Cardiac muscle cell (in vitro differentiated cells and primary cell): ENCODE results near the gene OR2Y1. TPM values are rescaled to one million over a fixed set of nuclear protein-coding genes. Genes with fewer than 3 reads are reported as not detected.

Source experiments
- DNase-seq, 2 donors: peaks; one replicate each; pipeline versions ENCODE4 v3.0.0 to v3.0.0-alpha.2; 2010 to 2017; ENCODE audit warnings: low read depth in 1 of 2, low spot score in 1 of 2
- H3K27ac ChIP-seq: fragments of 200-600 bp; sonication (generic); 2 replicates; pipeline ENCODE4 v1.5.1; 2016
- H3K27me3 ChIP-seq: fragments of 200-600 bp; sonication (generic); 2 replicates; pipeline ENCODE4 v1.6.0; 2016; ENCODE audit warnings: control low read depth
- H3K36me3 ChIP-seq: fragments of 200-600 bp; sonication (generic); 2 replicates; pipeline ENCODE4 v1.5.1; 2016; ENCODE audit warnings: control low read depth
- H3K4me1 ChIP-seq: fragments of 200-600 bp; sonication (generic); 2 replicates; pipeline ENCODE4 v1.8.1; 2017; ENCODE audit warnings: low read depth, mild to moderate bottlenecking, mixed run types
- H3K4me3 ChIP-seq: fragments of 200-600 bp; sonication (generic); 2 replicates; pipeline ENCODE4 v1.5.1; 2016; ENCODE audit warnings: mild to moderate bottlenecking
- H3K9me3 ChIP-seq: fragments of 200-600 bp; sonication (generic); 2 replicates; pipeline ENCODE4 v1.5.1; 2017; ENCODE audit warnings: low read depth, mild to moderate bottlenecking, control low read depth
- polyA plus RNA-seq: library from polyadenylated mRNA; unstranded; fragments of >200 nt; fragmentation: Nextera tagmentation; extraction: Ambion mirVana; gene quantifications from 2 replicates; pipeline ENCODE4 v1.2.1, GENCODE V29; 2016
- total RNA-seq: library from RNA; depleted of rRNA; stranded (reverse); fragments of >200 nt; gene quantifications from 2 replicates; pipeline ENCODE4 v1.2.3, GENCODE V29; 2016
- TF ChIP-seq, protein P1 (sequence below): IDR thresholded peaks from 2 replicates; pipeline ENCODE4 v1.5.1; 2012; ENCODE audit warnings: low read depth, mild to moderate bottlenecking, low read length

OR2Y1 gene
- total and polyA plus RNA-seq, 2 experiments from 2014 or later = not detected

GRCh38 chr5:180736536-180736935, 3.3 kb downstream of the OR2Y1 start:
- TF ChIP-seq, protein P1, sequence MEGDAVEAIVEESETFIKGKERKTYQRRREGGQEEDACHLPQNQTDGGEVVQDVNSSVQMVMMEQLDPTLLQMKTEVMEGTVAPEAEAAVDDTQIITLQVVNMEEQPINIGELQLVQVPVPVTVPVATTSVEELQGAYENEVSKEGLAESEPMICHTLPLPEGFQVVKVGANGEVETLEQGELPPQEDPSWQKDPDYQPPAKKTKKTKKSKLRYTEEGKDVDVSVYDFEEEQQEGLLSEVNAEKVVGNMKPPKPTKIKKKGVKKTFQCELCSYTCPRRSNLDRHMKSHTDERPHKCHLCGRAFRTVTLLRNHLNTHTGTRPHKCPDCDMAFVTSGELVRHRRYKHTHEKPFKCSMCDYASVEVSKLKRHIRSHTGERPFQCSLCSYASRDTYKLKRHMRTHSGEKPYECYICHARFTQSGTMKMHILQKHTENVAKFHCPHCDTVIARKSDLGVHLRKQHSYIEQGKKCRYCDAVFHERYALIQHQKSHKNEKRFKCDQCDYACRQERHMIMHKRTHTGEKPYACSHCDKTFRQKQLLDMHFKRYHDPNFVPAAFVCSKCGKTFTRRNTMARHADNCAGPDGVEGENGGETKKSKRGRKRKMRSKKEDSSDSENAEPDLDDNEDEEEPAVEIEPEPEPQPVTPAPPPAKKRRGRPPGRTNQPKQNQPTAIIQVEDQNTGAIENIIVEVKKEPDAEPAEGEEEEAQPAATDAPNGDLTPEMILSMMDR = no peak
- Histone ChIP-seq H3K27me3 (peaks cover 3% of the 10 kb centered on the region), H3K4me1 (no peaks in the 10 kb centered on the region), H3K9me3 (no peaks in the 10 kb centered on the region), H3K36me3 (no peaks in the 10 kb centered on the region), H3K27ac (no peak overlapping the region), H3K4me3 (no peak overlapping the region)
- no peak for DNase-seq

- H3K27ac ChIP-seq = no peak overlapping the region
- DNase-seq = no peak
- no peaks in the 10 kb centered on the region for H3K36me3 ChIP-seq
- no peak overlapping the region for H3K4me3 ChIP-seq
- H3K27me3 ChIP-seq = no peaks in the 10 kb centered on the region
- no peaks in the 10 kb centered on the region for H3K4me1 ChIP-seq
- no peaks in the 10 kb centered on the region for H3K9me3 ChIP-seq
- TF ChIP-seq, protein P1 = no peak
Measured at GRCh38 chr5:180724944-180725343, 14.9 kb downstream of the OR2Y1 start.

DNA sequence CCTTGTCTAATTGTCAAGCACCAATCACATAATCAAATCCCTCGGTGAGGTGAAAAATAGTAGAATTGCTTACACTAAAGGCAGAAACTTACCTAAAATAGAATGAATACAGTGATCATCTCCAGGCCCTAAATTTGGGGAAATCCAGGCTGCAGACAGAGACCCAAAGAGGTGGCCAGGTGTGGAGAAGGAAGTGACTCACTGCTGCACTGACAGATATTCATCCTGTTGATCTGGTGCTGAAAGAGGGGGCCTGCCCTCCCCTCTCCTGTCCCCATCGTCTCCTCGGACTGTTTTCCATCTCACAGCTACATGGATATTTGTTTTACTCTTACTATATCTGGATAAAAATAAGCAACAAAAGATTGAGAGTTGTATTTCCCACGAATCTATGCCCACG, 15.9 kb downstream of the OR2Y1 start:
- Histone ChIP-seq H3K27ac (no peak overlapping the region), H3K4me1 (no peaks in the 10 kb centered on the region), H3K9me3 (no peaks in the 10 kb centered on the region), H3K27me3 (no peaks in the 10 kb centered on the region), H3K36me3 (no peaks in the 10 kb centered on the region), H3K4me3 (no peak overlapping the region)
- TF ChIP-seq, protein P1 = no peak
- DNase-seq = no peak

DNA sequence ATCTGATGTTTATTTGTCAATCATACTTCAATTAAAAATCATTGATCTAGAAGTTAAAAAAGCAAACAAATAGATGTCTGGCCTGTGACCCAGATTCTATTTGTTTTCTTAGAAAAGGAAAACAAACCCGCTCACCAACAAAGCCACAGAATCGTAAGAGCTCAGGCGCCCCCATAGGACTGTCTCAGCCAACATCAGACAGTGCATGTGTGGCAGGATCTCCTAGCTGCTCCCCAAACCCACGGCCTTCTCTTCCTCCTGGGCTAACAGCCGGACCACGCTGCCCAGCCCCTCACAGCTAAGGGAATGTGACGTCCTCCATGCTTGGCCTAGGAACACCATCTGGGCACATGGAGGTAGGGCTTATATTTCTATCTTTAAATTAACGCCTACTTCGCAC, 19.4 kb downstream of the OR2Y1 start:
- no peaks in the 10 kb centered on the region for H3K9me3 ChIP-seq
- H3K27ac ChIP-seq = no peak overlapping the region
- H3K27me3 ChIP-seq = peaks cover 6% of the 10 kb centered on the region
- no peak overlapping the region for H3K4me3 ChIP-seq
- TF ChIP-seq, protein P1 = no peak
- DNase-seq = no peak
- no peaks in the 10 kb centered on the region for H3K4me1 ChIP-seq
- H3K36me3 ChIP-seq = no peaks in the 10 kb centered on the region

DNA sequence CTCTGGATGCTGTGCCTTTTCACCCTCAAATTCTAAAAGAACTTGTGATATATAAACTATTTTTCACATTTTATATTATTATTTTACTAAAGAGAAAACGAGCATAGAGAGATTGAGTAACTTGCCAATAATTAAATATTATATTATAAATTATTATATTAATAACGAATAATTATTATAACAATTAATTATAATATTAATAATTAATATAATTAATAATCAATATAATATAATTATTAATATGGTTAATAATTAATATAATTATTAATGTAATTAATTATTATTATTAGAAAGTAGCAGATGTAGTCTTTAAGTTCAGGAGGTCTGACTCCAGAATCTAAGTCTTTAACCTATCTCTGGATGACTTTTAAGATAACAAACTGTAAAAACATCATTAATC, 20.1 kb downstream of the OR2Y1 start:
- no peak overlapping the region for H3K27ac ChIP-seq
- H3K4me1 ChIP-seq = no peaks in the 10 kb centered on the region
- H3K36me3 ChIP-seq = no peaks in the 10 kb centered on the region
- TF ChIP-seq, protein P1 = no peak
- DNase-seq = no peak
- H3K4me3 ChIP-seq = no peak overlapping the region
- H3K9me3 ChIP-seq = no peaks in the 10 kb centered on the region
- H3K27me3 ChIP-seq = peaks cover 7% of the 10 kb centered on the region
